RWPE2 (cell line): ENCODE data around the gene UBR1.
"Not testable (repeated sequence)": the region's sequence is repeated elsewhere in the genome, so short reads cannot be mapped to it uniquely, and the experiment has no call there.

Source experiments
- ATAC-seq: fragments of 200-7000 bp; cut with Tn5 transposase; 3 replicates; pipeline ENCODE4 v1.9.1; 2021; ENCODE audit warnings: low read depth
- DNase-seq: peaks from one replicate; pipeline ENCODE4 v3.0.0-alpha.2; 2020; ENCODE audit warnings: low spot score
- H3K27ac ChIP-seq: fragments of 450-650 bp; 2 replicates; pipeline ENCODE4 v1.5.1; 2017; ENCODE audit warnings: mild to moderate bottlenecking; ENCODE audit not compliant: poor library complexity, severe bottlenecking
- H3K27me3 ChIP-seq: fragments of 250-450 bp; sonication (Bioruptor Pico); 2 replicates; pipeline ENCODE4 v1.5.1; 2021; ENCODE audit warnings: mild to moderate bottlenecking, moderate library complexity; ENCODE audit not compliant: insufficient read depth, poor library complexity, severe bottlenecking
- H3K36me3 ChIP-seq: fragments of 250-450 bp; sonication (Bioruptor Pico); 2 replicates; pipeline ENCODE4 v1.5.1; 2020; ENCODE audit warnings: low read depth, mild to moderate bottlenecking, moderate library complexity
- H3K4me1 ChIP-seq: fragments of 250-450 bp; sonication (Bioruptor Pico); 2 replicates; pipeline ENCODE4 v1.5.1; 2021; ENCODE audit warnings: mild to moderate bottlenecking, moderate library complexity; ENCODE audit not compliant: insufficient read depth, poor library complexity, severe bottlenecking
- H3K4me3 ChIP-seq: fragments of 250-450 bp; sonication (Bioruptor Pico); 2 replicates; pipeline ENCODE4 v1.5.1; 2021; ENCODE audit warnings: mild to moderate bottlenecking, moderate library complexity; ENCODE audit not compliant: severe bottlenecking
- H3K9me3 ChIP-seq: fragments of 250-450 bp; sonication (Bioruptor Pico); 2 replicates; pipeline ENCODE4 v1.5.1; 2021; ENCODE audit warnings: mild to moderate bottlenecking, moderate library complexity; ENCODE audit not compliant: severe bottlenecking
- TF ChIP-seq, protein P1 (sequence below): fragments of 450-650 bp; IDR thresholded peaks from one replicate; pipeline ENCODE4 v1.5.1; 2017; ENCODE audit warnings: mild to moderate bottlenecking, moderate library complexity; ENCODE audit not compliant: poor library complexity, severe bottlenecking

Gene UBR1

DNA sequence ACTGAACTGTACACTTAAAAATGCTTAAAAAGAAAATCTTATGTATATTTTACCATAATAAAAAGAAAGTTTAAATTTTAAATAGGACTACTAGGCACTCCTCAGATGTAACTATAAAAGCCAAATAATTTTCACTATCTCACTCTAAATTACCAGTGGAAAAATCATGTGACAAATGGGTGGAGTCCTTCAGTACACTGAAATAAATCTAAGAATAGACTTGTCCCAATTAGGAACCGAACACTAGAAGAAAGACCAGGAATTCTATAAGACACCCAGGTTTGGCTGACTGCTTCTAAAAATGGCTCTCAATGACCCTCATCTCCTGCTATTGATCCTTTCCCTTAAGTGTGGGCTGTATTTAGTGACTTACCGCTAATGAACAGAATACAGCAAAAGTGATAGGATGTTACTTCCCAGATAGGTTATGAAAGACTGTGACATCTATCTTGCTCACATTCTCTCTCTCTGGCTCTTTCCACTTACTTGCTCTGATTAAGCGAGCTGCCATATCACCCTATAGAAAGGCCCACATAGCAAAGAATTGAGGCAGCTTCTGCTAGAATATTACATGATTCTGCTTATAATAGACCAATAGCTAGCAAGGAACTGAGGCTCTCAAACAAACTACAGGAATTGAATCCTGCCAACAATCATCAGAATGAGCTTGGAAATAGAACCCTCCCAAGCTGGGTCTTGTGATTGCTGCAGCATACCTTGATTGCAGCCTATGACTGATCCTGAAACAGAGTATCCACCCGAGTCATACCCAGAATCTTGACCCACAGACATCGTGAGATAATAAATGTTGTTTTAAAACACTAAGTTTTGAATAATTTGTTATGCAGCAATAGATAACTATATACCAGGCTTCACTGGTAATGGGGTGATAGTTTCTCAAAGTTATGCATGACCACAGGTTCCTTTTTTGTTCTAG lies 202.2 kb downstream of the UBR1 start:
- Histone ChIP-seq H3K36me3 (peaks cover 13% of the 10 kb centered on the region), H3K27ac (no peak overlapping the region), H3K4me3 (no peak overlapping the region), H3K4me1 (peaks cover 5% of the 10 kb centered on the region), H3K9me3 (no peaks in the 10 kb centered on the region), H3K27me3 (no peaks in the 10 kb centered on the region)
- TF ChIP-seq, protein P1, sequence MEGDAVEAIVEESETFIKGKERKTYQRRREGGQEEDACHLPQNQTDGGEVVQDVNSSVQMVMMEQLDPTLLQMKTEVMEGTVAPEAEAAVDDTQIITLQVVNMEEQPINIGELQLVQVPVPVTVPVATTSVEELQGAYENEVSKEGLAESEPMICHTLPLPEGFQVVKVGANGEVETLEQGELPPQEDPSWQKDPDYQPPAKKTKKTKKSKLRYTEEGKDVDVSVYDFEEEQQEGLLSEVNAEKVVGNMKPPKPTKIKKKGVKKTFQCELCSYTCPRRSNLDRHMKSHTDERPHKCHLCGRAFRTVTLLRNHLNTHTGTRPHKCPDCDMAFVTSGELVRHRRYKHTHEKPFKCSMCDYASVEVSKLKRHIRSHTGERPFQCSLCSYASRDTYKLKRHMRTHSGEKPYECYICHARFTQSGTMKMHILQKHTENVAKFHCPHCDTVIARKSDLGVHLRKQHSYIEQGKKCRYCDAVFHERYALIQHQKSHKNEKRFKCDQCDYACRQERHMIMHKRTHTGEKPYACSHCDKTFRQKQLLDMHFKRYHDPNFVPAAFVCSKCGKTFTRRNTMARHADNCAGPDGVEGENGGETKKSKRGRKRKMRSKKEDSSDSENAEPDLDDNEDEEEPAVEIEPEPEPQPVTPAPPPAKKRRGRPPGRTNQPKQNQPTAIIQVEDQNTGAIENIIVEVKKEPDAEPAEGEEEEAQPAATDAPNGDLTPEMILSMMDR = no peak
- ATAC-seq (no peak), DNase-seq (no peak)

DNA sequence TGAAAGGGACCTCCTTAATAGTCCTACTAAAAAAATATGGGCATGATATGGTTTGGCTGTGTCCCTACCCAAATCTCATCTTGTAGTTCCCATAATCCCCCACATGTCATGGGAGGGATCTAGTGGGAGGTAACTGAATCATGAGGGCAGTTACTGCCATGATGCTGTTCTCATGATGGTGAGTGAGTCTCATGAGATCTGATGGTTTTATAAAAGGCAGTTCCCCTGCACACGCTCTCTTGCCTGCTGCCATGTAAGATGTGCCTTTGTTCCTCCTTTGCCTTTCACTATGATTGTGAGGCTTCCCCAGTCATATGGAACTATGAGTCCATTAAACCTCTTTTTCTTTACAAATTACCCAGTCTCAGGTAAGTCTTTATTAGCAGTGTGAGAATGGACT lies 211.9 kb downstream of the UBR1 start:
- H3K4me1 ChIP-seq = peaks cover 28% of the 10 kb centered on the region
- not testable (repeated sequence) for ATAC-seq, H3K27me3 ChIP-seq, H3K9me3 ChIP-seq, H3K36me3 ChIP-seq, DNase-seq, H3K4me3 ChIP-seq, H3K27ac ChIP-seq
